Heart left ventricle (tissue), 16 donors: Measurements from ENCODE around the gene STON2. TPM values are rescaled to one million over a fixed set of nuclear protein-coding genes. Genes with fewer than 3 reads are reported as not detected.
"Not testable (repeated sequence)": the region's sequence is repeated elsewhere in the genome, so short reads cannot be mapped to it uniquely, and the experiment has no call there.

Experiments used
- ATAC-seq, 4 donors: fragments of 200-7000 bp; cut with Tn5 transposase; one replicate each; pipeline ENCODE4 v1.9.1; 2020 to 2022; ENCODE audit warnings: moderate library complexity in 4 of 4, mild to moderate bottlenecking in 3 of 4, moderate number of reproducible peaks in 1 of 4
- DNase-seq, 5 donors: peaks; one replicate each; pipeline ENCODE4 v3.0.0-alpha.2; 2020
- H3K27ac ChIP-seq, 12 donors: fragments of 200-600 bp; sonication (generic) in 4 of 12; one replicate each; pipeline versions ENCODE4 v1.5.0 to v1.8.0; 2016 to 2022; ENCODE audit warnings: mild to moderate bottlenecking in 2 of 12
- H3K27me3 ChIP-seq, 9 donors: fragments of 200-600 bp; sonication (generic) in 2 of 9; one replicate each; pipeline versions ENCODE4 v1.5.1 to v1.8.0; 2016 to 2022; ENCODE audit warnings: mild to moderate bottlenecking in 3 of 9
- H3K36me3 ChIP-seq, 9 donors: fragments of 200-600 bp; sonication (generic) in 2 of 9; one replicate each; pipeline versions ENCODE4 v1.5.0 to v1.8.0; 2018 to 2022; ENCODE audit warnings: mild to moderate bottlenecking in 2 of 9
- H3K4me1 ChIP-seq, 12 donors: fragments of 200-600 bp; sonication (generic) in 4 of 12; one replicate each; pipeline versions ENCODE4 v1.5.0 to v1.8.0; 2016 to 2022; ENCODE audit warnings: mild to moderate bottlenecking in 3 of 12
- H3K4me3 ChIP-seq, 12 donors: fragments of 200-600 bp; sonication (generic) in 4 of 12; one replicate each; pipeline versions ENCODE4 v1.5.0 to v1.8.0; 2017 to 2022; ENCODE audit warnings: mild to moderate bottlenecking in 9 of 12, moderate library complexity in 4 of 12
- H3K9me3 ChIP-seq, 12 donors: fragments of 200-600 bp; sonication (generic) in 4 of 12; one replicate each; pipeline versions ENCODE4 v1.5.0 to v1.8.0; 2016 to 2022; ENCODE audit warnings: mild to moderate bottlenecking in 1 of 12
- POLR2A ChIP-seq, 2 donors: fragments of 450-650 bp; IDR thresholded peaks; one replicate each; pipeline ENCODE4 v1.6.1; 2017; ENCODE audit warnings: antibody characterized with exemption in 2 of 2, mild to moderate bottlenecking in 2 of 2, moderate library complexity in 2 of 2
- WGBS, 4 donors: extraction: QIAGEN DNeasy Blood & Tissue Kit in 2 of 4; methylation state at CpG; one replicate each; pipeline versions ENCODE4 v1.1.5 to v1.1.7; 2013 to 2018; 5-methylcytosine and 5-hydroxymethylcytosine counted together
- intact Hi-C, 10 donors: fragments of 100-400 bp; cut with DNase I; formaldehyde crosslinking; loops; one replicate each; pipeline versions ENCODE4 v1.11.1 to v1.14.2; 2022
- polyA plus RNA-seq, 2 donors: library from polyadenylated mRNA; stranded (reverse); fragments of 200-250 nt; gene quantifications; one replicate each; pipeline ENCODE4 v1.2.3, GENCODE V29; 2013
- total RNA-seq, 9 donors: library from RNA; depleted of rRNA in 2 of 9; stranded (reverse); fragments of >200 nt in 2 of 9; fragmentation: NEBNext Ultra II Directional in 3 of 9; extraction: Animal tissue kit (Norgen Biotek cat#: 25700) in 3 of 9; gene quantifications; one replicate each; pipeline versions ENCODE4 v1.1.0 to v1.2.4, GENCODE V29; 2016 to 2023
- TF ChIP-seq, protein P1 (sequence below), 12 donors: fragments of 200-600 bp; sonication (generic) in 4 of 12; IDR thresholded peaks; one replicate each; pipeline versions ENCODE4 v1.5.0 to v1.8.0; 2018 to 2022; ENCODE audit warnings: antibody characterized with exemption in 12 of 12, mild to moderate bottlenecking in 5 of 12
- donor health status: ischemic (EF 13 %, LVEDD 7.1; RV severe dilation, severe dysfunction).
- donor health status: healthy with polysubstance abuse.
- donor health status: DM: no; HTN: yes; CAD: no.
- donor health status: DM: no; HTN: no; CAD: no.
- donor health status: ischemic (EF 25% LVEDD 6.9; RV normal size, moderate dysfunction).
- donor health status: ischemic (EF 25% LVEDD 5.7; RV mildly dilated, moderate dysfunction).
- donor health status: healthy.
- donor health status: DM: yes; HTN: yes; CAD: no.
- donor health status: ischemic (EF 35%, LVEDD 5.7; RV mildly dilated, moderate dysfunction).
- donor health status: nonischemic (EF 11% LVEDD 7.7; RV severe dilation, severe dysfunction).
- donor health status: DM: yes; HTN: yes; CAD: no.
- donor health status: PGD.
- donor health status: ischemic (EF 29% LVEDD 5.4; RV normal size, mild dysfunction).
- donor health status: nonischemic (EF 23%, LVEDD 6.1; RV moderate dilation, normal function).

Gene STON2
- total and polyA plus RNA-seq, 11 donors = 0.28 to 27.5 (median 7.0) TPM

GRCh38 chr14:81245771-81246170 lies 154.4 kb downstream of the STON2 start:
- Histone ChIP-seq H3K9me3 (peaks cover 0 to 25% (median 2%) of the 10 kb centered on the region in 12 donors), H3K36me3 (no peaks in the 10 kb centered on the region), H3K4me1 (no peaks in the 10 kb centered on the region), H3K4me3 (no peak overlapping the region), H3K27me3 (no peaks in the 10 kb centered on the region), H3K27ac (no peak overlapping the region)
- TF ChIP-seq, protein P1, sequence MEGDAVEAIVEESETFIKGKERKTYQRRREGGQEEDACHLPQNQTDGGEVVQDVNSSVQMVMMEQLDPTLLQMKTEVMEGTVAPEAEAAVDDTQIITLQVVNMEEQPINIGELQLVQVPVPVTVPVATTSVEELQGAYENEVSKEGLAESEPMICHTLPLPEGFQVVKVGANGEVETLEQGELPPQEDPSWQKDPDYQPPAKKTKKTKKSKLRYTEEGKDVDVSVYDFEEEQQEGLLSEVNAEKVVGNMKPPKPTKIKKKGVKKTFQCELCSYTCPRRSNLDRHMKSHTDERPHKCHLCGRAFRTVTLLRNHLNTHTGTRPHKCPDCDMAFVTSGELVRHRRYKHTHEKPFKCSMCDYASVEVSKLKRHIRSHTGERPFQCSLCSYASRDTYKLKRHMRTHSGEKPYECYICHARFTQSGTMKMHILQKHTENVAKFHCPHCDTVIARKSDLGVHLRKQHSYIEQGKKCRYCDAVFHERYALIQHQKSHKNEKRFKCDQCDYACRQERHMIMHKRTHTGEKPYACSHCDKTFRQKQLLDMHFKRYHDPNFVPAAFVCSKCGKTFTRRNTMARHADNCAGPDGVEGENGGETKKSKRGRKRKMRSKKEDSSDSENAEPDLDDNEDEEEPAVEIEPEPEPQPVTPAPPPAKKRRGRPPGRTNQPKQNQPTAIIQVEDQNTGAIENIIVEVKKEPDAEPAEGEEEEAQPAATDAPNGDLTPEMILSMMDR (IDR thresholded peaks at IDR 0.05) = no peak
- no peak for TF ChIP-seq POLR2A (IDR thresholded peaks at IDR 0.05)
- DNase-seq (no peak), ATAC-seq (no peak)
- WGBS, 4 donors = 35 to 55% (median 51%) methylated on average over 1 of the region's 1 CpG
- intact Hi-C loops = no loop called here

DNA sequence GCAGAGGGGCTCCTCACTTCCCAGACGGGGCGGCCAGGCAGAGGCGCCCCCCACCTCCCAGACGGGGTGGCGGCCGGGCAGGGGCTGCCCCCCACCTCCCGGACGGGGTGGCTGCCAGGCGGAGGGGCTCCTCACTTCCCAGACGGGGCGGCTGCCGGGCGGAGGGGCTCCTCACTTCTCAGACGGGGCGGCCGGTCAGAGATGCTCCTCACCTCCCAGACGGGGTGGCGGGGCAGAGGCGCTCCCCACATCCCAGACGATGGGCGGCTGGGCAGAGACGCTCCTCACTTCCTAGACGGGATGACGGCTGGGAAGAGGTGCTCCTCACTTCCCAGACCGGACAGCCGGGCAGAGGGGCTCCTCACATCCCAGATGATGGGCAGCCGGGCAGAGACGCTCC lies 155.7 kb downstream of the STON2 start:
- intact Hi-C loops, H3K4me3 ChIP-seq, H3K27ac ChIP-seq, H3K4me1 ChIP-seq, H3K36me3 ChIP-seq, ATAC-seq, H3K27me3 ChIP-seq, DNase-seq: not testable (repeated sequence)
- WGBS, 4 donors = 91 to 97% (median 95%) methylated on average over 21 to 28 of the region's 28 CpGs
- peaks cover 0 to 25% (median 2%) of the 10 kb centered on the region in 12 donors for H3K9me3 ChIP-seq

DNA sequence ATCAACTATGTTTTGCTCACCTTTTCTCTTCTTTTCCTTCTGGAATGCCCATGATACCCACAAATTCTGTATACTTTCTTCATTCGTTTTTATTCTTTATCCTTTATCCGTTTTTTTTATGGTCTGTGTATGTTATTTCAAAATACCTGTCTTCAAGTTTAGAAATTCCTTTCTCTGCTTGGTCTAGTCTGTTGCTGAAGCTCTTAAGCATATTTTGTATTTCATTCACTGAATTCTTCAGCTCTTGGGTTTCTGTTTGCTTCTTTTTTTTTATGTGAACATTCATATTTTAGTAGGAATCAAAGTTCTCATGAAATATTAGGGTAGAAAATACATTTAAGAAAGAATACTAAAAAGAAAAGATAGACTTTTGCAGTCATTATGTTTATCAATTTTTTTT lies 156.6 kb downstream of the STON2 start:
- intact Hi-C loops = no loop called here
- ATAC-seq = no peak
- no peaks in the 10 kb centered on the region for H3K27me3 ChIP-seq
- peaks cover 0 to 25% (median 2%) of the 10 kb centered on the region in 12 donors for H3K9me3 ChIP-seq
- no peak overlapping the region for H3K4me3 ChIP-seq
- 71 to 86% (median 76%) methylated on average over 2 of the region's 2 CpGs for WGBS, 4 donors
- TF ChIP-seq POLR2A (IDR thresholded peaks at IDR 0.05) = no peak
- TF ChIP-seq, protein P1 (IDR thresholded peaks at IDR 0.05) = no peak
- H3K27ac ChIP-seq = no peak overlapping the region
- H3K4me1 ChIP-seq = no peaks in the 10 kb centered on the region
- H3K36me3 ChIP-seq = no peaks in the 10 kb centered on the region
- DNase-seq = no peak

- not testable (repeated sequence) for H3K4me3 ChIP-seq, H3K36me3 ChIP-seq, H3K4me1 ChIP-seq, ATAC-seq, DNase-seq, H3K27ac ChIP-seq, H3K9me3 ChIP-seq, H3K27me3 ChIP-seq
- intact Hi-C loops = loop anchor here in 1 of 10 donors (1.0 kb wide), 1 partner anchor 16 kb away; no protein-coding TSS in a partner anchor
- 56 to 71% (median 64%) methylated on average over 2 of the region's 2 CpGs for WGBS, 4 donors
Observed at GRCh38 chr14:81236849-81237248, 163.3 kb downstream of the STON2 start.

- no peaks in the 10 kb centered on the region for H3K4me1 ChIP-seq
- H3K27ac ChIP-seq = no peak overlapping the region
- intact Hi-C loops = no loop called here
- 93 to 98% (median 96%) methylated on average over 7 to 20 of the region's 20 CpGs for WGBS, 4 donors
- H3K4me3 ChIP-seq = no peak overlapping the region
- H3K36me3 ChIP-seq = no peaks in the 10 kb centered on the region
- TF ChIP-seq POLR2A (IDR thresholded peaks at IDR 0.05) = no peak
- TF ChIP-seq, protein P1 (IDR thresholded peaks at IDR 0.05) = no peak
- H3K9me3 ChIP-seq = peaks cover 0 to 2% (median 0%) of the 10 kb centered on the region in 12 donors
- DNase-seq = no peak
- no peaks in the 10 kb centered on the region for H3K27me3 ChIP-seq
- no peak for ATAC-seq
Observed at GRCh38 chr14:81236138-81236537, 164.0 kb downstream of the STON2 start.
